Stimulated activated effector memory CD8-positive, alpha-beta T cell treated with anti-CD3 and anti-CD28 coated beads, Interleukin-12 subunit alpha, Interleukin-12 subunit beta, amount 100 ng/mL, for 72 hours (primary cell): ENCODE measurements around the gene ALG13.
"Not testable (repeated sequence)": the region's sequence is repeated elsewhere in the genome, so short reads cannot be mapped to it uniquely, and the experiment has no call there.

ENCODE experiments used
- ATAC-seq: fragments of 150-1000 bp; cut with Tn5 transposase; 2 replicates; pipeline ENCODE4 v1.10.0; 2021
- DNase-seq, 2 donors: peaks; one replicate each; pipeline ENCODE4 v3.0.0; 2021 to 2022; ENCODE audit warnings: low spot score in 2 of 2
- H3K27ac Mint-ChIP-seq: one replicate; pipeline ENCODE4 v1.8.0; 2022; ENCODE audit warnings: mild to moderate bottlenecking, mixed read lengths
- H3K36me3 Mint-ChIP-seq: one replicate; pipeline ENCODE4 v1.8.0; 2022; ENCODE audit warnings: mild to moderate bottlenecking, mixed read lengths
- H3K4me1 Mint-ChIP-seq: one replicate; pipeline ENCODE4 v1.8.0; 2022; ENCODE audit warnings: mixed read lengths
- H3K4me3 Mint-ChIP-seq: one replicate; pipeline ENCODE4 v1.8.0; 2022; ENCODE audit warnings: mild to moderate bottlenecking, mixed read lengths
- H3K9me3 Mint-ChIP-seq: one replicate; pipeline ENCODE4 v1.8.0; 2022; ENCODE audit warnings: mixed read lengths

ALG13 gene

DNA sequence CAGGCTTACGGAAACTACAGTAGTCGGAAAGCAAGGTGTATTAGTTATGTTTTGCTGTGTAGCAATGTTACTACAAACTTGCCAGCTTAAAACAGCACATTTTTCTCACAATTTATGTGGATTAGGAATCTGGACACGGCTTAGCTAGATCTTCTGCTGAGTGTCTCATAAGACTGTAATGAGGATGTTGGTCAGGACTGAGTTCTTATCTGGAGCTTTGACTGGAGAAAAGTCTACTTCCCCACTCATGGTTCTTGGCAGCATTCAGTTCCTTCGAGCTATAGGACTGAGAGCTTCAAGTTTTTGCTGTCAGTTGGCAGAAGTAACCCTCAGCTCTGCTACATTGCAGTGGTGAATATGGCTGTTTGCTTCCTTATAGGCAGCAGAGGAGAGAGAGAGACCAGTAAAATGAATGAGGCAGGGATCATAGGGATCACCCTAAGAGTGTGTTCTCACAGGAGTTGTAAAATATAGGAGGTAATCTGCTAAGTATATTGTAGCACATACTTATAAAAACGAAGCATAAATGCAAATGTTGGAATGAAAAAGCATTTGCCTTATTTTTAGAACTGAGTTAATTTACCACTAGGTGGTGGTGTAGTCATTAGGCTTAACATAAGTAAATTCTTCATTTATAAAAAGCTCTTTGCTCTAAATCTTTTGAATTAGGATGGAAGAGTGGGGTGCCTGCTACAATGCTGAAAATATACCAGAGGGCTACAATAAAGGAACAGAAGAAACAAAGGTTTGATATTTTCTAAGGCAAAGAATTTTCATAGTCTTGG lies 38.6 kb downstream of the ALG13 start:
- H3K27ac Mint-ChIP-seq = peak overlapping the region; percentile 43
- ATAC-seq = no peak
- no peaks in the 10 kb centered on the region for H3K4me1 Mint-ChIP-seq
- no peaks in the 10 kb centered on the region for H3K9me3 Mint-ChIP-seq
- H3K36me3 Mint-ChIP-seq = peaks cover 69% of the 10 kb centered on the region
- DNase-seq = no peak
- no peak overlapping the region for H3K4me3 Mint-ChIP-seq

- DNase-seq (no peak), ATAC-seq (no peak)
- no peaks in the 10 kb centered on the region for H3K4me1 Mint-ChIP-seq
- H3K9me3 Mint-ChIP-seq = no peaks in the 10 kb centered on the region
- H3K4me3 Mint-ChIP-seq = no peak overlapping the region
- peaks cover 75% of the 10 kb centered on the region for H3K36me3 Mint-ChIP-seq
- H3K27ac Mint-ChIP-seq = no peak overlapping the region
Measured at GRCh38 chrX:111728096-111728495, 47.1 kb downstream of the ALG13 start.

- Mint-ChIP-seq H3K9me3 (no peaks in the 10 kb centered on the region), H3K36me3 (peaks cover 78% of the 10 kb centered on the region), H3K4me1 (no peaks in the 10 kb centered on the region), H3K4me3 (no peak overlapping the region), H3K27ac (no peak overlapping the region)
- no peak for ATAC-seq
- DNase-seq = no peak
Measured at GRCh38 chrX:111731351-111731750, 50.4 kb downstream of the ALG13 start.

GRCh38 chrX:111736571-111736970 lies 55.6 kb downstream of the ALG13 start:
- ATAC-seq (no peak), DNase-seq (no peak)
- H3K9me3 Mint-ChIP-seq = no peaks in the 10 kb centered on the region
- no peaks in the 10 kb centered on the region for H3K4me1 Mint-ChIP-seq
- H3K36me3 Mint-ChIP-seq = peaks cover 85% of the 10 kb centered on the region
- H3K4me3 Mint-ChIP-seq = no peak overlapping the region
- H3K27ac Mint-ChIP-seq = no peak overlapping the region

DNA sequence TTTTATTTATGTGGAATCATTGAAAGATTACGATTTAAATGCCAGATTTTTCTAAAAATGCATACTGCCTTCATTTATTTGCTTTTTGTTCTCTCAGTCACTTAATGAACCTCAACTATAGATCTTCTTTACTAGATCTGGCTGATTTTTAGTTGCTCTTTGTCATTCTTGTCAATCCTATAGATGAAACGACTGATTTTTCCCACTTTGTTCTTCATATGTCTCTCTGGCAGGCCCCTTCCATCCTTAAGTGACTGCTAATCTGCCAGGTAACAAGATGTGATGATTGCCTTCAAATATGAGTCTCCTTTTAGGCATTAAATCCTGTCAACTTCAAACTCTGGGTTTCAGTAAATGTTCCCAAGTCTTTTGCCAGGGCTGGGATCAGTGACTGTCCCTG lies 61.0 kb downstream of the ALG13 start:
- no peak overlapping the region for H3K27ac Mint-ChIP-seq
- no peak for ATAC-seq

DNA sequence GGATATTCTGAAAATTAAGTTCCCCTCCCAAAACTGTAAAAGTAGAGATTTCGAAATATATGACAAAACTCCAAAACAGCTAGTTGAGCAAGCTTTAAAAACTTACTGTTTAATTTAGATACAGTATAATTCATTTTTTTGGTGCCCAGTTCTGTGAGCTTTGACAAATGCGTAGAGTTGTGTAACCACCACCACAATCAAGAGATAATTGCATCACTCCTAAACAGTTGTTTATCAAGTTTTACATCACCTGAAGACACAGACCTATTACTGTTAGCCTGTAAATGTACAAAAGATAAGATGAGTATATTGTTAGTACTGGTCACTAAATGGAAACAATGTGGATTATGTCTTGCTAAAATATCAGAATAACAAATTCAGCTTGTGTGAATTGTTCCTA lies 62.3 kb downstream of the ALG13 start:
- H3K4me1 Mint-ChIP-seq = no peaks in the 10 kb centered on the region
- H3K9me3 Mint-ChIP-seq = no peaks in the 10 kb centered on the region

More for the DNA sequence above, 61.0 kb downstream of the ALG13 start:
- DNase-seq = no peak
- Mint-ChIP-seq H3K4me3 (no peak overlapping the region), H3K36me3 (peaks cover 92% of the 10 kb centered on the region), H3K4me1 (no peaks in the 10 kb centered on the region), H3K9me3 (no peaks in the 10 kb centered on the region)

DNA sequence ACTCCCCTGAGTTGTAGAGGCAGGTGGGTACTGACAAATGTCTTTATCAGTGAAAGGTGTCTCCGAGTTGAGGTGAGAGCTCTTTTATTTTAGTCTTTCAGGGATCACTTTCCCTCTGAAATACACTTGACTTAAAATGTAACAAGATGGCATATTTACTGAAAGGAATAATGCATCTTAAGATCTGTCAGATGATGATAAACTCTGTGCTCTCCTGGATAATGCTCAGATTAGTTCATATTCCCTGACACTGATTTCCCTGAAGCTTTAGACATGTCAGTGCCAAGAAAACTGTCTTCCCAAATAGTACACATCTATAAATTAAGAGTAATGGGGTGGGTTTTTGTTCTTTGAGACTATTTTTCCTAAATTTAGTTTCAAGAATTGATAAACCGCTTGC lies 75.5 kb downstream of the ALG13 start:
- Mint-ChIP-seq H3K9me3 (peaks cover 3% of the 10 kb centered on the region), H3K27ac (no peak overlapping the region), H3K4me3 (no peak overlapping the region), H3K4me1 (peaks cover 5% of the 10 kb centered on the region), H3K36me3 (peaks cover 57% of the 10 kb centered on the region)
- DNase-seq (no peak), ATAC-seq (no peak)

More for the DNA sequence above, 62.3 kb downstream of the ALG13 start:
- Mint-ChIP-seq H3K36me3 (peaks cover 91% of the 10 kb centered on the region), H3K4me3 (no peak overlapping the region), H3K27ac (no peak overlapping the region)
- ATAC-seq (no peak), DNase-seq (no peak)

DNA sequence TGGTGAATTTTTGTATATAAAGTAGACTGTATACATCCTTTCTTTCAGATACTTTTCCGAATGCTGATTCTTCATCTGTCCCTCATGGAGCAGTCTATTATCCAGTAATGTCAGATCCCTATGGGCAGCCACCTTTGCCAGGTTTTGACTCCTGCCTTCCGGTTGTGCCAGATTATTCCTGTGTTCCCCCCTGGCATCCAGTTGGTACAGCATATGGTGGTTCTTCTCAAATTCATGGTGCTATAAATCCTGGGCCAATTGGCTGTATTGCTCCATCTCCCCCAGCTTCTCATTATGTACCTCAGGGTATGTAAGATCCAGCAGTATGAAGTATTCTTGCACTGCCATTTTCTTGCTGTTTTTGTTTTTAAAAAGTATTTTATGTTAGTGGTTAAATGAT lies 78.7 kb downstream of the ALG13 start:
- no peak overlapping the region for H3K4me3 Mint-ChIP-seq
- ATAC-seq (no peak), DNase-seq (no peak)
- peaks cover 38% of the 10 kb centered on the region for H3K36me3 Mint-ChIP-seq
- H3K27ac Mint-ChIP-seq = no peak overlapping the region
- H3K4me1 Mint-ChIP-seq = peaks cover 6% of the 10 kb centered on the region
- H3K9me3 Mint-ChIP-seq = no peaks in the 10 kb centered on the region

DNA sequence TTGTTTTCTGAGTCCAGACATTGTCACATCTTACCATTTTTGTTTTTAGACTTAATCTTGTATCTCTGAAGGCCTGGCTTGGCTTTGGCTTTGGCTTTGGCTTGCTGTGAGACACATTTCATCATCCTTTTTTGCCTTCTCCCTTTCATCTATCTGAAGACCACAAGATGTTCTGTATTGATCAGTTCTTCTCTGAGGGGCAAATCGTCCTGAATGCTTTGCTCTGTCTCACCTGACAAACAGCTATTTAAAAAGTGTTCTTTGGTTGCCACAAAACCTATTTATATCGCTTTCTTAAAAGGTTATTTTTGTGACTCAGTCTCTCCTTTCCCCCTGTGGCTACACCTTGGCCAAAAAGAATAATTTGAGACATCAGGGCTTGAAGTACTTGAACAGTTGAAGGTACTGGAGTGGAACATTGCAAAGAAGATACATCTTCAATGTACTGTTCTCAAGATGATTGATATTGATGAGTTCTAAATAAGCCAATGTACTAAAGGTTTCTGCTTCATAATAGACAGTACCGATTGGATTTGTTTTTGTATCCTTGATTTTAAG lies 80.7 kb downstream of the ALG13 start:
- peak overlapping the region; percentile 71 for H3K27ac Mint-ChIP-seq
- no peak for DNase-seq
- no peaks in the 10 kb centered on the region for H3K9me3 Mint-ChIP-seq
- H3K4me1 Mint-ChIP-seq = peaks cover 6% of the 10 kb centered on the region
- ATAC-seq = no peak
- peaks cover 55% of the 10 kb centered on the region for H3K36me3 Mint-ChIP-seq
- no peak overlapping the region for H3K4me3 Mint-ChIP-seq

DNA sequence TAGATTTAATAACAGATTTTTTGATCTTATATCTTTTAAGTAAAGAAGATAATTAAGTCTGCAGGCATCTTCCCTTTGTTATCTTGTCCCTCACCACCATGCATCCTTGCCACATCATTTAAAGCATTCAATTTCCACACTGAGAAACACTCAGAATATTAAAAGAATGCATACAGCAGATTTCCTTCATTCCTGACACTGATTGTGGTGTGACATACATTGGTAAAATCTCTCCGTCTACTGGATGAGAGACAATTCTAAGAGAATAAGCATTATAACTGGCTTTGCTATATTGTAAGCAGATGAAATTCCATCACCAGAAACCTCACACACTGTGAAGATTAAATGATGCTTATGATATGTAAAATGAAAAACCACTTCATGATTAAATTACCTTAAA lies 97.6 kb downstream of the ALG13 start:
- Mint-ChIP-seq H3K9me3 (no peaks in the 10 kb centered on the region), H3K4me3 (no peak overlapping the region), H3K36me3 (no peaks in the 10 kb centered on the region), H3K4me1 (peaks cover 4% of the 10 kb centered on the region), H3K27ac (no peak overlapping the region)
- DNase-seq (no peak), ATAC-seq (no peak)

DNA sequence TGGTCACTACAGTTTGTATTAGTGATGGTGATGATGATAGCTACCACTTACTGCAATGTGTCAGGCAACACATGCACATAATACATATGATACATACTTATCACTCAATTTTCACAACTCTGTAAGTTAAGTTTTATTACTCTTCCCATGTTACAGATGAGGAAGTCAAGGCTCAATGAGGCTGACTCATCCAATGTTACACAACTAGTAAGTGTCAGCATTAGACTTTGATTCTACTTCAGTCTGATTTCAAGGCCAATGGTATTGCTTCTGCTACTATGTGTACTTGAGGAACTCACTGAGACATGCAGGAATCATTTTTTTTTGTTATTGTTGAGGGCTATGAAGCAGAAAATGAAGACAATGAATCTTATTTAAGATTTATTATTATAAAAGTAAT lies 98.6 kb downstream of the ALG13 start:
- ATAC-seq (no peak), DNase-seq (no peak)
- no peaks in the 10 kb centered on the region for H3K9me3 Mint-ChIP-seq
- no peaks in the 10 kb centered on the region for H3K36me3 Mint-ChIP-seq
- no peak overlapping the region for H3K4me3 Mint-ChIP-seq
- peaks cover 4% of the 10 kb centered on the region for H3K4me1 Mint-ChIP-seq
- H3K27ac Mint-ChIP-seq = no peak overlapping the region

- Mint-ChIP-seq H3K36me3 (no peaks in the 10 kb centered on the region), H3K4me1 (no peaks in the 10 kb centered on the region), H3K27ac (no peak overlapping the region), H3K4me3 (no peak overlapping the region), H3K9me3 (peaks cover 3% of the 10 kb centered on the region)
- ATAC-seq = no peak
- DNase-seq = no peak
Measured at GRCh38 chrX:111784667-111785066, 103.7 kb downstream of the ALG13 start.

- H3K27ac Mint-ChIP-seq, H3K9me3 Mint-ChIP-seq, H3K4me1 Mint-ChIP-seq, H3K4me3 Mint-ChIP-seq, DNase-seq, H3K36me3 Mint-ChIP-seq, ATAC-seq: not testable (repeated sequence)
Measured at GRCh38 chrX:111790054-111790453, 109.1 kb downstream of the ALG13 start.
